ENCODE results near the gene SLC39A11. TPM values are rescaled to one million over a fixed set of nuclear protein-coding genes. Genes with fewer than 3 reads are reported as not detected.
A peak's percentile ranks its signal among the peaks of the same experiment; 100 is the strongest.
"Not testable (repeated sequence)": the region's sequence is repeated elsewhere in the genome, so short reads cannot be mapped to it uniquely, and the experiment has no call there.

SLC39A11 gene
- total RNA-seq, 1 experiment from 2014 or later: 7.9 TPM

- DNase-seq (ENCODE audit: low read depth): no peak
Observed at GRCh38 chr17:73011016-73011486, 81.4 kb downstream of the SLC39A11 start.

DNA sequence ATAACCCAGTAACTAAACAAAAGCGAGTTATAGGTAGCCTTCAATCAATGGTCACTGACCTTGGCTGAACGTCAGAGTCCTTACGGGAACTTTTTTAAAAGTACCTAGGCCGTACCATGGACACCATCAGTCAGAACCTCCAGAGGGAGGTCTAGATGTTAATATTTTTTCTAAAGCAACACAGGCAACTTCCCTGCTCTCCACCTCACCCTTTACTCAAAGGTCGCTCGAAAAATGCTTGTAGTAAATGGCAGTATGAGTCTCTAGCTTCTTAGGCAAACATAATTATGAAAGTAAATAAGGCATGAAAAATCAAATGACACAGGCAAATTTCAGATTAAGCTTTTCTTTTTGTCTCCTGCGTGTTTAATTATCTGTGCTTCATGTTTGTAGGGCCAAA lies 82.1 kb downstream of the SLC39A11 start:
- DNase-seq (ENCODE audit: low read depth): no peak

DNA sequence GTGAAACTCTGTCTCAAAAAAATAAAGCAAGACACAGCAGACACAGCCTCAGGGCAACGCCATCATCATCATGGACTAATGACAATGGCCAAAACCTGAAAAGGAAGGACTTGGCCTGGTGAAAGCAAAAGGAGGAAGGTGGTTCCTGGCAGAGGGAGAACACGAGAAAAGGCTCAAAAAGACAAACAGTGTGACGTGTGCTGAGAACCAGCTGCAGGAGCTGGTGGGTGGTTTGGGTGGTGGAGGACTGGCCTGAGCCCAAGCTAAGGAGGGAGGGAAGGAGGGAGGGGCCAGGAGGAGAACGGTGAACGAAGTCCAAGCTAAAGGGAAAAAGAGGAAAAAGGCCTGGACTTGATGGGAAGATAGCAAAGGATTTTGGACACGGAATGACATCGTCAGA lies 85.1 kb downstream of the SLC39A11 start:
- no peak for DNase-seq (ENCODE audit: low read depth)

- DNase-seq (ENCODE audit: low read depth): no peak
Observed at GRCh38 chr17:73005360-73005759, 87.1 kb downstream of the SLC39A11 start.

GRCh38 chr17:73003487-73003886 lies 89.0 kb downstream of the SLC39A11 start:
- no peak for DNase-seq (ENCODE audit: low read depth)

- DNase-seq (ENCODE audit: low read depth): no peak
Observed at GRCh38 chr17:73000832-73001231, 91.7 kb downstream of the SLC39A11 start.

- DNase-seq (ENCODE audit: low read depth): not testable (repeated sequence)
Observed at GRCh38 chr17:72999474-72999873, 93.0 kb downstream of the SLC39A11 start.

DNA sequence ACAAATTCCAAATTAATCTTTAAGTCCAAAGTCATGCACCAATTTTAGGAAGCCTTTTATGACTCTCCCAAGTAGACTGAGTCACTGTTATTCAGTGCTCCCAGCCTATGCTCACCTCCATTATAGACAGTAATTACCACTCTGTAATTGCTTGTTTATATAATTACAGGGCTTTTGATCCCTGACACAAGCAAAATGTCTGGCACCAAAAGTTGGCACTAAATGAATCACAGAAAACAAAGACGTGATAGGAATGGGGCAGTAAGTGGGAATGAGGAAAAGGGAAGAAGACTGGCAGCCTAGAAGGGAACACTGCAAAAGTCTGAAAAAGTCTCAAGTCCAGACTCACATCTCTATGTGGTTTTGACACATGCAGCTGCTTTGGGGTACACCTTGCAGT lies 94.1 kb downstream of the SLC39A11 start:
- DNase-seq (ENCODE audit: low read depth): no peak

DNA sequence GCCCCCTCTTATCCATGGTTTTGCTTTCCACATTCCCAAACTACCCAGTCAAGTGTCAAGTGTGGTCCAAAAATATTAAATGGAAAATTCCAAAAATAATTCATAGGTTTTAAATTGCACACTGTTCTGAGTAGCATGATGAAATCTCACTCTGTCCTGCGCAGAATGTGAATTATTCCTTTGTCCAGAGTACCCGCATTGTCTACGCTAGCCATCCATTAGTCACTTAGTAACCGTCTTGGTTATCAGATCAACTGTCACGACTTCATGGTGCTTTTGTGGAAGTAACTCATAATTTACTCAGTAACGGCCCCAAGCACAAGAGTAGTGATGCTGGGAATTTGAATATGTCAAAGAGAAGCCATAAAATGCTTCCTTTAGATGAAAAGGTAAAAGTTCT lies 94.9 kb downstream of the SLC39A11 start:
- peak; percentile 41 for DNase-seq (ENCODE audit: low read depth)

GRCh38 chr17:72996791-72997190 lies 95.7 kb downstream of the SLC39A11 start:
- no peak for DNase-seq (ENCODE audit: low read depth)

DNA sequence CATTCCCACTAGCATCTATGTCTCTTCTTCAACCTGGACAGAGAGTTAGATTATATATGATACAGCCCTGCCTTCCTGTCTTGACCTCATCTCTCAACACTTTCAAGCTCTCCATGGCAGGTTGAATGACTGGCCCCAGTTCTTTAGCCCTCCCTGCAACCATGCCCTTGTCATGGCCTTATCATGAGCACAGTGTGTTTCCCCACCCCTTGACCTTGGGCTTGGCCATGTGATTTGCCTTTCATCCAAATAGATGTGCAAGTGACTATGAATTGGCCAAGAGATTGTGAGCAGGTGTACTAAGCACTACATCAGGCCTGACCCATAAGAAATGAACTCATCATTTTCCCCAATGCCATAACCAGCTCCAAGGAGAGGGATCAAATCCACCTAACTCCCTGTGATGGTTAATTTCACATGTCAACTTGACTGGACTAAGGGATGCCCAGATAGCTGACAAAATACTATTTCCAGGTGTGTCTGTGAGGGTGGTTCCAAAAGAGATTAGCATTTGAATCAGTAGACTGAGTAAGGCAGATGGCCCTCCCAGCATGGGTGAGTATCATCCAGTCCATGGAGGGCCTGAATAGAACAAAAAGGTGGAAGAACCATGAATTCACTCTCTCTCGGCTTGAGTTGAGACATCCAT lies 97.4 kb downstream of the SLC39A11 start:
- DNase-seq (ENCODE audit: low read depth): no peak

DNA sequence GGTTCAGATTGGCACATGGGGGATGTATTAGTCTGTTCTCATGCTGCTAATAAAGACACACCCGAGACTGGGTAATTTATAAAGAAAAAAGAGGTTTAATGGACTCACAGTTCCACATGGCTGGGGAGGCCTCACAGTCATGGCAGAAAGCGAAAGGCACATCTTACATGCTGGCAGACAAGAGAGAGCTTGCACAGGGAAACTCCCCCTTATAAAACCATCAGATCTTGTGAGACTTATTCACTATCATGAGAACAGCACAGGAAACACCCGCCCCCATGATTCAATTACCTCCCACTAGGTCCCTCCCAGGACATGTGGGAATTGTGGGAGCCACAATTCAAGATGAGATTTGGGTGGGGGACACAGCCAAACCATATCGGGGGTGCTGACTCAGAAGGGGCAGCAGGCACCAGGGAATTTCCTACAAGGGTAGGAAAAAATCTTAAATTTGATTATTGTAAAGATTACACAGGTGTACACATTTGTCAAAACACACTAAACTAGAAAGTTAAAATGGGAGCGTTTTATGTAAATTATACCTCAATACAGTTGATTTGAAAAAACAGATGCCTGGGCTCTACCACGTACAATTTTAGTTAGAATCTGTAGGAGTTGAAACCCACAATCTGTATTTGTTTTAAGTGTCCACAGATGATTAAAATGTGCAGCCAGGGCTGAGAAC lies 99.6 kb downstream of the SLC39A11 start:
- DNase-seq (ENCODE audit: low read depth): not testable (repeated sequence)

DNA sequence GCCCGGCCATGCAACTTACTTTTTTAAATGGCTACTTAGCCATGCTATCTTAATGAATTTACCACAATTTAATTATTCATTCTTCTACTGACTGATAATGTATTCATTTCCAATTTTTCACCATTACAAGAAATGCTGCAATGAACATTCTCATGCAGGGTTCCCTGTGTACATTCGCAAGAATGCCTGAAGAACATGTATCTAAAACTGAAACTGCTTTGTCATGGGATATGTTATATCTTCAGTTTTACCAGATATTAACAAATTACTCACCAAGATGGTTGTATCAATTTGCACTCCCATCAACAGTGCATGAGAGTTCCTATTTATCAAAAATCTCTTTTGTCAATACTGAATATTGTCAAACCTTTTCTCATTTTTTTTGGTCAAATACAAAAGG lies 100.8 kb downstream of the SLC39A11 start:
- DNase-seq (ENCODE audit: low read depth): no peak

- no peak for DNase-seq (ENCODE audit: low read depth)
Observed at GRCh38 chr17:72989074-72989610, 103.3 kb downstream of the SLC39A11 start.

GRCh38 chr17:72988451-72988850 lies 104.0 kb downstream of the SLC39A11 start:
- DNase-seq (ENCODE audit: low read depth): no peak

- no peak for DNase-seq (ENCODE audit: low read depth)
Observed at GRCh38 chr17:72987166-72987565, 105.3 kb downstream of the SLC39A11 start.

GRCh38 chr17:72985882-72986720 lies 106.4 kb downstream of the SLC39A11 start:
- DNase-seq (ENCODE audit: low read depth): peak; percentile 66

DNA sequence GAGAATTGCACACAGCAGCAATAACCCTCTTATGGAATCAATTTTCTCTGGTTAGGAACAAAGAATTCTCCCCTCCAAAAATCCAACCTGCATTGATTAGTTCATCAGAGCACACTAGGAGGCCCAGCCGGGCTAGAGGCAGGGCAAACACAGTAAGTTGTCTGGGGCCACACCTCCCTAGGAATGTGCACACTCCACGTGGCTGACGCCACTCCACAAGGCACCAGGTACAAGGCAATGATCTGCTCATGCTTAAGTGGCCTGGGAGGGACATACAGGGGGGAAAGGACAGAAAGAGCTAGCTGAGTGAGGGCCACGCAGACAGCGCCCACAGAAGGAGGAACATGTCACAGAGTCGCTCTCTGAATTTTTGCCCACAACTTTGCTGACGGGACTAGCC lies 107.6 kb downstream of the SLC39A11 start:
- no peak for DNase-seq (ENCODE audit: low read depth)

DNA sequence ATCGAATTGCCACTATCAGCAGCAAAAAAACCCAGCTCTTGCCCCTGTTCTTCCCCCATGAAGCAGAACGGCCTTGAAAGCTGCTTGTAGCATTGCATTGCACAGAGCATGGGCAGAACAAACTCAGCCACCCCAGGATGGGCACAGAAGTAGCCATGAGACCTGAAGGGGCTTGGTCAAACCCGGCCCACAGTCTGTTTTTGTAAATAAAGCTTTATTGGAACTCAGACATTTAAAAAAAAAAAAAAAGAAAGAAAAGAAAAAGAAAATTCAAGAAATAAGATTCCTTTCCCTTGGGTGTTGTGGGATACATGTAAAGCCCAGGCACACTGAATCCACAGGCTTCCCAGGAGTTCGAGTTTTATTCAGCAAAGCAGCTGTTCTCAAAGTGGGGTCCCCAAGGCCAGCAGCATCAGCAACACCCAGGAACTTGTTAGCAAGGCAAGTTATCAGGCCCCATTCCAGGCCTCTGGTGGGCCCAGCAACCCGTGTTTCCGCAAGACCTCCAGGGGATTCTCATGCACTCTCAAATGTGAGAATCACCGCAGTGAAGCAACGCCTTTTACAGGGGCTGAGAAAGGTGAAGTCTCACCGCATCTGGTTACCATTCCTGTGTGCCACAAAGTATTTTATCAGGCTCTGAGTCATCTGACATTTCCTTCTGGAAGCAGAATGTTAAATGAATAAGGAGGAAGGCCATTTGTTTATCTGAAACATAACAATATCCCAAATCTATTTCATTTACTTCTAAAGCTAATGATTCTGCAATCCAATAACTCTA lies 108.2 kb downstream of the SLC39A11 start:
- DNase-seq (ENCODE audit: low read depth): peak; percentile 78

DNA sequence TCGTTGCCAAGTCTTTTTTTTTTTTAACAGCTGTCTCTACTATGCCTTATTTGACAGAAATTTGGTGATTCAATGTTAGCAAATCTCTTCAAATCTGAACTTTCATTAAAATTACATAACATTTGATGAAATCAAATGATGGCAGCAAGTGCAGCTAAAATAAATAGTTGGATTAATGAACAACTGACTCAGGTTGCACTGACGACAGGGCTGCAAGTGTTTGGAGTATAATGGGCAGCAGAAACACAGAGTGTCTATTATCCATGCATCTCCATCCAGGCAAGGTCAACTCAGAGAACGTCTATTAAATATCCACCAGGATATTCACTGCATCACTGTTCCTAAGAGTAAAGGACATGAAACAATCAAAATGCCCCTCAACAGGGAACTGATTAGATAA lies 109.8 kb downstream of the SLC39A11 start:
- DNase-seq (ENCODE audit: low read depth): no peak

DNA sequence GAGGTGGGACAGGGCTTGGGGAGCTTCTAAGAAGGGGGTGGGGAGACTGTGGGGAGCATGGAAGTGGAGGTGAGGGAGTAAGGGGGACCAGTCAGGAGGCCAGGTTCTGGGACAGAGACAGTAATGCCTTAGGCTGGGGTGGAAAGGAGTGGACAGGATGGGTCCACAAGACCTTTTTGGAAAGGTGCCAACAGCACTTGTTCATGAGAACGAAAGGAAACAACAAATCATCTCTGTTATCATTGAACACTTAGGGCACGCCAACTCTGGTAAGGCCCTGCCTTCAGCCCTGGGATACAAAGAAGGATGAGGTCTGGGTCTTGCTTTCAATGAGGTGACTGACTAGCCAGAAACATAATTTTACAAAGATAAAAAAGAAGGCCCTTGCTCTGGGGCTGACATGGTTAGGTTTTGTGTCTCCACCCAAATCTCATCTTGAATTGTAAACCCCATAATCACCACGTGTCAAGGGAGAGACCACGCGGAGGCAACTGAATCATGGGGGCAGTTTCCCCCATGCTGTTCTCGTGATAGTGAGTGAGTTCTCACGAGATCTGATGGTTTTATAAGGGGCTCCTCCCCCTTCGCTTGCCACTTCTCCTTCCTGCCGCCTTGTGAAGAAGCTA lies 113.8 kb downstream of the SLC39A11 start:
- no peak for DNase-seq (ENCODE audit: low read depth)

Data from RPMI7951 (cell line).